ENCODE measurements around the gene HDAC3.
"Not testable (repeated sequence)": the region's sequence is repeated elsewhere in the genome, so short reads cannot be mapped to it uniquely, and the experiment has no call there.

The HDAC3 gene

GRCh38 chr5:141637123-141637766, 596 bp upstream of the HDAC3 start:
- no peak for DNase-seq

DNA sequence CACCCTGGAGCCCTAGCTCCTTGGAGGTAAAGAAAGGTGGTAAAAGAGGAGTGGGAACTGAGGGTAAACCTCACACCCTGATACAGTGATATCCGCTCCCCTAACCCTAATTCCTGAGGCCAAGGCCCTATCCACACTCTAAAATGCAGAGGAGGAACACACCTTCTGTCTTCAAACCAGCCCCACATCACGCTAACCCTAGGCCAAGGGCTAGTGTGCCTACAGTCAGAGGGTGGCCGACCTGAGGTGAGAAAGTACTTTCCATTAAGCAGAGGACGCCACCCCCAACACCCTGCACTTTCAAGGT, 590 bp downstream of the HDAC3 start:
- DNase-seq: no peak

- DNase-seq: no peak
Observed at GRCh38 chr5:141635646-141636045, 1.0 kb downstream of the HDAC3 start.

DNA sequence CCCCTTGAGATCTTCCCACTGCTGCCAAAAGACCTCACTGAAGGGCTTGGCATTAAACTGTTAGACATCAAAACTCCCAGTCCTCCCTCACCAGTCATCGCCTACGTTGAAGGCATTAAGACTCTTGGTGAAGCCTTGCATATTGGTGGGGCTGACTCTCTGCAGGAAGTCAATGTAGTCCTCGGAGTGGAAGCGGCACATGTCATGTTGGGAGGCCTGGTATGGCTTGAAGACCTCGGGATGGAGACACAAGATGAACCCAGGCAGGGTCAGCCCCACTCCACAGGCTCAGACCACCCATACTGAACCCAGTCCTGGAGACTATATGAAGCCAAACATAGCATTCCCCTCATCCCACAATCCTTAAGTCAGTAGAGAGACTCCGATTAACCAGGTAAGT, 1.9 kb downstream of the HDAC3 start:
- no peak for DNase-seq

- no peak for DNase-seq
Observed at GRCh38 chr5:141633871-141634561, 2.6 kb downstream of the HDAC3 start.

- no peak for DNase-seq
Observed at GRCh38 chr5:141632650-141633049, 4.0 kb downstream of the HDAC3 start.

GRCh38 chr5:141630570-141631140, 6.0 kb downstream of the HDAC3 start:
- DNase-seq: no peak

DNA sequence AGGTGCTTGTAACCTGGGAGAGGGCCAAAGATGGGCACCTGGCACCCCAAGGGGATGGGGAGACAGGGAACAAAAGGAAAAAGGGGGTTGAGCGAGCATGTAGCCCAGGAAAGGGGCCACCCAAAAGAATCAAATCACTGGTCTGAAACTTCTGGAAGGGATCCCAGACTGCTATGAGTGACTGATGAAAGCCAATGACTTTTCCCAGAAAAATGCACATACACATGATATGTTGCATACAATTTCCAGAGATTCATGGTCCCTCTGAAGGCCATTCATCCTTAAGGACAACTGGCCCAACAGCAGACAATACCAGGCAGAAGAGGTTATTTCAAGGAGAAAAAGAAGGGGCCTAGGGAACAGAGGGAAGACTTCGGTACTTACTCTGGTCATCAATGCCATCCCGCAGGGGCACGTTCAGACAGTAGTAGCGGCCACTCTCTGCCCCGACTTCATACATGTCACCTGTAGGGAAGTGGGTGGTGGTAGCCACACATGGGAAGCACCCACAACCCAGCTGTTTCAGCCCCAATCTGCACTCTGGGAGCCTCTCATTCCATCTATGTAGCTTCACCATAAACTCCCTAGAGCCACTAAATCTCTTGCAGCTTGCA, 8.4 kb downstream of the HDAC3 start:
- DNase-seq: no peak

GRCh38 chr5:141623611-141624010, 13.0 kb downstream of the HDAC3 start:
- no peak for DNase-seq

DNA sequence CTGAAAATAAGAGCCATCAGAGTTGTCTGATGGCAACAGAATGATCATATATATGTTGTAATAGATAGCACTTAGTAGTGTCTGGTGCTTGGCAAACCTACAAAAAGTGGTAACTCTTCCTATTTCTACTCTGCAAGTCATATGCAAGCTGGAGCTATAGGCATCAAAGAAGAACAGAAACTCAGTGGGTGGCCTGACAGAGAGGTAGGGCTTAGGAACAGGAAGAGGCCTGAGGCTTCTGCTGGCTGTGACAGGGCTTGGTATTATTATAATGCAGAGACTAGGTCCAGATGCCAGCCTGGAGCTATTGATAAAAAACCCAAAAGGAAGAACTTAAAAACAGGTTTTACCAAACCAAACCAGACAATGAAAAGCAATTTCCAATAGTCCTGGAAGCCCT, 13.5 kb downstream of the HDAC3 start:
- DNase-seq: no peak

GRCh38 chr5:141618804-141619554, 17.7 kb downstream of the HDAC3 start, which contains the start of gene DIAPH1:
DIAPH1 (minus strand) TSS chr5:141619000; CDS start chr5:141618914, 86 bp downstream.
- peak; percentile 86 for DNase-seq

DNA sequence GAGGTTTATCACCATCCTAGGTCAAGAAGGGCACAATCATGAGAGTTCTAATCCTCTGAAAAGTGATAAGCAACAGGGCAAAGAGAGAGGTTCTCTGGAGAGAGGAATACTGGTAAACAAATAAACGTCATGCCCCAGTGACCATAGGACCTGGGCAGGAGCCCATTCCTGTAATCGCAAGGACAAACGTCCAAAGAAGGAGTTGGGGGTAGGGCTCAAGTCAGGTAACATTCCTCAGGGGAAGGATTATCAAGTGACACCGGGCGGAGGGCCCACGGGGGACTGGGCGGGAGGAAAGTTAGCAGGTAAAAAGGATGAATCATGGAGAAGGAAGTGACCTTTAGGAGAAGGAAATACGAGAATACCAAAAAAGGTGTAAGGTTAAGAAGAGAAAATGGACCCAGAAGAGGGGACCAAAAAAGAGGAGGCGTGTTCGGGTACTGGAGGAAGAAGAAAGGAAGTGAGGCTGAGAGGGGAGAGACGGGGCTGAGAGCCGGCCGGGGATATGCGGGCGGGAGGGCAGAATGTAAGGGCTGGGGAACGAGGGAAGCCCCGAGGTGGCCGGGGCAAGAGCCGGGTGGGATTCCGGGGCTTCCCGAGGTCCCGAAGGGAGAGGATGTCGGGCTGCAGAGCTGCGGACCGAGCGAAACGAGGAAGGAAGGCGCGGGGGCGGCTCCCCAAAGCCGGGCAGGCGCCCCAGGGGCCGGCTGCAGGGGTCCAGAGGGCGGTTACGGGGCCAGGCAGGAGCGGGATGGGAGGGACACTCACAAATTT, 18.4 kb downstream of the HDAC3 start:
- DNase-seq: no peak

GRCh38 chr5:141617682-141618029, 19.0 kb downstream of the HDAC3 start:
- DNase-seq: no peak

- no peak for DNase-seq
Observed at GRCh38 chr5:141617128-141617527, 19.5 kb downstream of the HDAC3 start.

DNA sequence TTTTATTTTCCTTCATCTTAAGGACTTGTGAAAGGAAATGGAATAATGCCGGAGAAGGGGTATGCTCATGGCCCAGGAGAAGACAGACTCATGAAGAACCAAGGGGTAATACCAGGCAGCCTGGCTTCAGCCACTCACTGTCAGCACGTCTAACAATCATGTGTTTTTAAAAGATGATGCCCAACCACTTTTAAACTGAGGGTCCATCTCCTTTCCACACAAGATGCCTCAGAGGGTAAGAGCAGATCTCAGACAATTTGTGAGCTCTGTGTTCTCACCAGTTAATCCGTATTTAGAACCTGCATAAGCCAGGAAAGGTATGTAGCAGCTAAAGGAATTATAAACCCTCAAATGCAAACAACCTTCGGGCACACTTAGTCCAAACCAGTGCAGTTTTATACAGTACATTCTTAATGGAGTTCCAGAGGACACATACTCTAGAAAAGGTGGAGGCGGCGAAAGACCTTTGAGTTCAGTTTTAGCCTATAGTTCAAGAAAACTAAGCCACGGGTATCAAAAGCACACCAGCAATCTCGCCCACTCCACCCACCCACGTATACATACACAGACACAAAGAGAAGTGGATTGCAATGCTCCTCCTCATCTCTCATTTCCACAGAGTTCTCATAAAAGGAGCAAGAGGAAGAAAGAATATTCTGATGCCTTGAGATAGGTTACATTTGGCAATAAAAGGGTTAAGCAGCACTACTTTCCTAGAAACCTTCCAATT, 20.5 kb downstream of the HDAC3 start:
- no peak for DNase-seq

DNA sequence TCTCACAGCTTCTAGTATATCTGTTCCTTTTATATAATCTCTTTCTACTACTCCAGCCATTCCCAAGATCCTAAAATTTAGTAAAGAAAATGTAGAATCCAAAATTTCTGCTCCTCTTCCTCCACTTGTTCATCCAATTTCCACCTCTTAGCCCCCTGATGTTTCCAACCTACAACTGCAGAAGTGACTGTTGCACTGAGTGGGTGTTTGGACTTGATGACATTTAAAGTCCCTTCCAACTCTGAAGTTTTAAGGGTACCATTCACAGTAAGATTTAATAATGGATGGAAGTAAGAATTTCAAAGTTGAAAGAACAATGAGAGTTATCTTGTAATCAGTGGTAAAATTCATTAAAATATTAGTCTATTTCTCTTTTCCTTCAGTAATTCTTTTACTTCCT, 23.3 kb downstream of the HDAC3 start:
- DNase-seq: no peak

DNA sequence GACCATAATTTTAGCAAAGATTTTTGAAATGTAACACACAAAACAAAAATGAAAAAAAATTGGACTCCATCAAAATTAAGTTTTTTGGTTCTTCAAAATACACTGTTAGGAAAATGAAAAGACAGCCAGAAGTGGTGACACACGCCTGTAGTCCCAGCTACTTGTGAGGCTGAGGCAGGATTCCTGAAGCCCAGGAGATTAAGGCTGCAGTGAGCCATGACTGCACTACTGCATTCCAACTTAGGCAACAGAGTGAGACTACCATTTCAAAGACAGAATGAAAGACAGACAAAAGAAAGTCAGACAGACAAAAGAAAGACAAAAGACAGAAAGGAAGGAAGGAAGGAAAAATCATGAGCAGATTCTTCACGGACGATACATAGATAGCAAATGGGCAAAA, 25.4 kb downstream of the HDAC3 start:
- DNase-seq: no peak

- DNase-seq: not testable (repeated sequence)
Observed at GRCh38 chr5:141609921-141610320, 26.7 kb downstream of the HDAC3 start.

DNA sequence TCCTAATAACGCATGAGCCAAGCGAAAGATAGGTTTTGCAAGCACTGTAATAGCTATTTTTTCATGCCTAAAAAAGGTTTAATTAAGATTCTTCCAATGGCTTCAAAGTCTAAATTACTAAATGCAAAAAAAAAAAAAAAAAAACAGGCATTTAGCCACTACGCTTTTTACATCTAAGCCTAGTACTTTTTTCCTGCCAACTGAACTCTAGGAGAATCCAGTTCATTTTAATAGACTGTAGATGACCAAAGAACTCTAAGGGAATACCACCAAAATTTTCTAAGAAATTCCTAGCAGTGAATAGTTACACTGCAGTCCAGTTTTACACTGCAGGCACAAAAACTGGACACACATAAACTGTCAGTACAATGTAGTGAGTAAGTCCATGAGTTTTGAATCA, 27.6 kb downstream of the HDAC3 start:
- no peak for DNase-seq

DNA sequence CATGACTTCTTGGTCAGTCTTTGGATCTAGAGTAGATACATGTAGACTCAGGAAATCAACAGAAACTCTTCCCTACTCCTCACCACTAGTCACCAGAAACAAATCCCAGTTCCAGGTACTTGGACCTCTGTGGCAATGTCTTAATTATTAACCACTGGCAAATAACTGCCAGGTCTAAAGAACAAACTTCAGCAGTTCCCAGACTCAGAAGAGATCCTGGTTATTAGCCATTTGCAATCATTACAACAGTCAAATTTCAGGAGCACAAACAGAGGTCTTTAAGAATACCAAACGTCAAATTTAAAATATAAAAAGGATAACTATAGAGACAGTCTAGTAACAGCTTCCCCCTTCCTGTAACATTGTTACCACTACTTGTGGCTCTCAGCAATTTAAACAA, 28.1 kb downstream of the HDAC3 start:
- no peak for DNase-seq

- DNase-seq: no peak
Observed at GRCh38 chr5:141608046-141608445, 28.6 kb downstream of the HDAC3 start.

All from right kidney (tissue), 1 donor.